HG02840 (cell line): ENCODE measurements around the gene PLD6.

Source experiments
- ATAC-seq: cut with Tn5 transposase; IDR thresholded peaks from one replicate; pipeline ENCODE4 v1.9.1; 2021; ENCODE audit warnings: mild to moderate bottlenecking, moderate library complexity, moderate number of reproducible peaks; ENCODE audit not compliant: unreplicated experiment, low FRiP score

Gene PLD6

GRCh38 chr17:17180141-17180603, 26.0 kb downstream of the PLD6 start:
- no peak for ATAC-seq

GRCh38 chr17:17179371-17179827, 26.7 kb downstream of the PLD6 start:
- ATAC-seq, result no peak

DNA sequence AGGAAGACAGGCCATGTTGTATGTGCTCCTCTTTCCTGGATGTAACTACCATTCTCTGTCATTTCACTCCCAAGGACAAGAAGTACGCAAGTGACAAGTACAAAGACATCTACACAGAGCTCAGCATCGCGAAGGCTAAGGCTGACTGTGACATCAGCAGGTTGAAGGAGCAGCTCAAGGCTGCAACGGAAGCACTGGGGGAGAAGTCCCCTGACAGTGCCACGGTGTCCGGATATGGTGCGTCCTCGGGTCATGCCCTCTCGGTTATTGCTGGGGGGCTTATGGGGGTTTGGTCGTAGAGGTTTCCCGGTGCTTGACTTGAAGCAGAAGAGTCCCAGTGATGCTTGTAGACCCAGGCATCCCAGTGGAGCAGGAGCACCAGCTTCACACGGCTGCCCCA, 29.0 kb downstream of the PLD6 start:
- ATAC-seq, result no peak

- ATAC-seq, result no peak
Observed at GRCh38 chr17:17176341-17176740, 29.8 kb downstream of the PLD6 start.

DNA sequence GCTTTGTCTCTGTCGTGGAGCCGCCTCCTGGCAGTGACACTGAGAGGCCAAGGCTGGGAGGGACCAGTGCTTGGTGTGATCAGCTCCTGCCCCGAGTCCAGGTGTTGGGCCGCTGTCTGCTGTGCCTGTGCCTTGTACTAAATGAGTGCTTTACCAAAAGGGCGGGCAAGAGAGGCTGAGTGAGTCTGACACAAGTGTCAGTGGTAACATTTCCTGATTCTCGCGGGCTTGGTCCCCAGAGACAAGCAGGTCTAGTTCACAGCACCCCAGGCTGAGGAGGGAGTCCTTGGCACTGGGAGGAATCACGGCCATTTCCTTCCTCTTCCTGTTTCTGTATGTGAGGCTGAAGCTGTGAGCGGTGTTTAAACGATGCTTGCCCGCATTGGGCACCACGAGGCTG, 30.2 kb downstream of the PLD6 start:
- ATAC-seq, result no peak

DNA sequence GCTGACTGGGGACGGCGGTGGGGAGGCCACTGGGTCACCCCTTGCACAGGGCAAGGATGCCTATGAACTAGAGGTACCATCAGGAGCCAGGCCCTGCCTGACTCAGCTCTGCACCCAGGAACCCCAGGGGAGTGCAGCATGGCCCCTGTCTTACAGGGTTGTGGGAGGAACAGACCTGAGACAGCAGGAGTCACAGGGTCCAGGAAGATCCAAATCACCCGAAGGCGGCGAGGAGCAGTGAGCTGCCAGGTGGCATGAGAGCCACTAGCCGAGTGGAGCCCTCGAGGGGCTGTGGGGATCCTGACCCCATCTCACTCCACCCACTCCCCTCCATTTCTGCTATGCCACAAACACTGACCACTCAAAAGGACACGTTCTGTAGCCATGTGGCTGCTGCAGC, 30.8 kb downstream of the PLD6 start:
- ATAC-seq, result no peak

GRCh38 chr17:17173921-17174320, 32.2 kb downstream of the PLD6 start:
- ATAC-seq, result no peak

DNA sequence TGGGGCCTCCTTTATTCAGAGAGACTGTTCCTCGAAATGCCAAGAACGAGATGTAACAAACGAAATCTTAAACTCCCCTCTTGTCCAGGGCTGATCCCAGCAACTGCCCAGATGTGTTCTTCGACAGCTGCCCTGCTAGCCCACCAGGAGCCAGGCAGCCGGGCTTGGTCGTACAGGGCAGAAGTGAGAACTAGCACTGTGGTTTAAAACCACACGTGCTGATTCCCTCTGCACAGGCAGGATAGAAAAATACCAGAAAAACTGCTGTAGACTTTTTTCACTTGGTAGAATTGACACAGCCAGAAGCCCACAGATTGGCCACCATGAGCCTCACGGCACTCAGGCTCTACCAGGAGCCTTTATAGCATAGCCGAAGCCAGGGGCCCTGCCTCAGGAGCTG, 33.1 kb downstream of the PLD6 start:
- no peak for ATAC-seq

DNA sequence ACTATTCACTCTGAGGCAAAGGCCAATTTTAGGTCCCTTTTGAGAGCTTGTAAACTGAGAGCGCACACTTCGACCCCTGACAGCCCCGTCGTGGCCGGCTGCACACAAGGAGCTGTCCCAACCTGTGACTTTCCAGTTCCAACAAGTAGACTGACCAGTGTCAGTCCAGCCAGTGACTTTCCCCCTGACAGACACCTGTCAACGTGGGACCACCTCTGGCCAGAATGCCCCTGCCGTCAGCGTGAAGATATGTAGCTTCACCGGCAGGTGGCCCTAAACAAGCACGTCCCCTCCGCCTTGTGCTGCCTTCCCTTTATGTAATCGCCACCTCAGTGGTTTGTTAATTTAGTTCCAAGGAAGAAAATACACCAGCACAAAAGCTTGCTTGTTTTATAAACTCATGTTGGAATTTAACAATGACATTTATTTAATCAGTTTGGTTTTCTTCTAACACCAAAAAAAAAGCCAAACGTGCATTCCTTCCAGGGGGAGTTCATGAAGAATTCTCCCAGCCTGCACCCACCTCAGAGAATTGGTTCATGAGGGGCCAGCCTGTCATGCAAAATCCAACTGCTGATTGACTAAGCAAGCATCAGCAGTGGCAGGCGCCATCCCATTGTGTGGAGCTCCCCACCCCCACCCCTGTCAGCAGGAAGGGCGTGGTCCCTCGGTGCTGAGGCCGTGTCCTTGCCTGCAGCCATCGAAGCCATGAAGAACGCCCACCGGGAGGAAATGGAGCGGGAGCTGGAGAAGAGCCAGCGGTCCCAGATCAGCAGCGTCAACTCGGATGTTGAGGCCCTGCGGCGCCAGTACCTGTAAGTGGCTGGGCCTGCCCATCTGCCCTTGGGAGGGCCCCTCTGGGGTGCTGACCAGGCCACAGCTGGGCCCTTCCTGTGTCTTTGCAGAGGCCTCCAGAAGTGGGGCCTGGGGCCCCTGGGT, 33.9 kb downstream of the PLD6 start:
- no peak for ATAC-seq

GRCh38 chr17:17171186-17171585, 34.9 kb downstream of the PLD6 start:
- ATAC-seq, result no peak

- no peak for ATAC-seq
Observed at GRCh38 chr17:17170346-17170985, 35.7 kb downstream of the PLD6 start.

- no peak for ATAC-seq
Observed at GRCh38 chr17:17169396-17169795, 36.7 kb downstream of the PLD6 start.

DNA sequence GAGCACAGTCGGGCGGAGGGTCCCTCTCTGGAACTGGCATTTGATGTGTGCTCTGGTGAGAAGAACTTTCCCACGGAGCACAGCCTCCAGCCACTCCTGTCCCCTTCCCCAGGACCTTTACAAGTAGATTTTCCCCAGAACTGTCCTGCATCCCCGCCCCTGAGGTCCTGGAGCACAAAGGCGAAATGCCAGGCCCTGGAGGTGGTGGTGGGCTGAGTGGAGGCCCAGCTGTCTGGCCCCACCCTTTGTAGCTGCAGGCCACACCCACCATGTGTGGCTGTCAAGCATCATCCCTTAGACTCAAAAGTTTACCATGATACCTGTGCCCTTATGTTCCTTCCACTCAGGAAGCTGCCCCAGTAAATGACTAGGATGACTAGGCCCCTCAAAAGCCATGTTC, 37.7 kb downstream of the PLD6 start:
- ATAC-seq, result no peak

GRCh38 chr17:17167986-17168385, 38.1 kb downstream of the PLD6 start:
- ATAC-seq, result no peak

DNA sequence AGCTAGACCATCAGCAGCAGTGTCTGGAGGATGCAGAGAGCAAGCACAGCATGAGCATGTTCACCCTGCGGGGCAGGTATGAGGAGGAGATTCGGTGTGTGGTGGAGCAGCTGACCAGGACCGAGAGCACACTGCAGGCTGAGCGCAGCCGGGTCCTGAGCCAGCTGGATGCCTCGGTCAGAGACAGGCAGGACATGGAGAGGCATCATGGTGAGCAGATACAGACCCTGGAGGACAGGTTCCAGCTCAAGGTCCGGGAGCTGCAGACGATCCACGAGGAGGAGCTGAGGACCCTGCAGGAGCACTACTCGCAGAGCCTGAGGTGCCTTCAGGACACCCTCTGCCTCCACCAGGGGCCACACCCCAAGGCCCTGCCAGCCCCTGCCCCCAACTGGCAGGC, 38.8 kb downstream of the PLD6 start:
- no peak for ATAC-seq

DNA sequence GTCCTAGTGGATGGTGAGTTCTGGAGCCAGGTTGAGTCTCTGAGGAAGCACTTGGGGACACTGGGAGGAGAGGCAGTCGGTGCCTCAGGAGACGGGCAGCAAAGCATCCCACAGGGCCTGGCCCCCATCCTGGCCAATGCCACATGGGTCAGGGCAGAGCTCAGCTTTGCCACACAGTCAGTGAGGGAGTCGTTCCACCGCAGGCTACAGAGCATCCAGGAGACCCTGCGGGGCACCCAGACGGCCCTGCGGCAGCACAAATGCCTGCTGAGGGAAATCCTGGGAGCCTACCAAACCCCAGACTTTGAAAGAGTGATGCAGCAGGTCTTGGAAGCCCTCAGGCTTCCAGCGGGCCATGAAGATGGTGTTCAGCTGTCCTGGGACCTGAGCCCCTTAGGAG, 39.7 kb downstream of the PLD6 start:
- no peak for ATAC-seq

DNA sequence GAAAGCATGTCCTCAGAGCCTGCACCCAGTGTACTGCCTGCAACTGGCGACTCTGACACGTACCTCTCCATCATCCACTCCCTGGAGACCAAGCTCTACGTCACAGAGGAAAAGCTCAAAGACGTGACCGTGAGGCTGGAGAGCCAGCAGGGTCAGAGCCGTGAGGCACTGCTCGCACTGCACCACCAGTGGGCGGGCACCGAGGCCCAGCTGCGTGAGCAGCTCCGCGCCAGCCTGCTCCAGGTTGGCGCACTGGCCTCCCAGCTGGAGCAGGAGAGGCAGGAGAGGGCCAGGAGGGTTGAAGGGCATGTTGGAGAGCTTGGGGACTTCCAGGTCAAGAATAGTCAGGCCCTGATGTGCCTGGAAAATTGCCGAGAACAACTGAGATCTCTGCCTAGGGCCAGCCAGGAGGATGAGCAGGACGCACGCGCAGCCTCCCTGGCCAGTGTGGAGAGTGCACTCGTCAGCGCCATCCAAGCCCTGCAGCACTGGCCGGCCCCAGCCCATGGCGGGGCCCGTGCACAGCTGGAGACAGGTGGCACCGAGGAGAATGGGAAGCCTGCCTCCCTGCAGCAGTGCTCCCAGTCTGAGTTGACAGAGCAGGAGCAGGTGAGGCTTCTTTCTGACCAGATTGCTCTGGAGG, 40.3 kb downstream of the PLD6 start:
- no peak for ATAC-seq

- ATAC-seq, result no peak
Observed at GRCh38 chr17:17164676-17165075, 41.5 kb downstream of the PLD6 start.

DNA sequence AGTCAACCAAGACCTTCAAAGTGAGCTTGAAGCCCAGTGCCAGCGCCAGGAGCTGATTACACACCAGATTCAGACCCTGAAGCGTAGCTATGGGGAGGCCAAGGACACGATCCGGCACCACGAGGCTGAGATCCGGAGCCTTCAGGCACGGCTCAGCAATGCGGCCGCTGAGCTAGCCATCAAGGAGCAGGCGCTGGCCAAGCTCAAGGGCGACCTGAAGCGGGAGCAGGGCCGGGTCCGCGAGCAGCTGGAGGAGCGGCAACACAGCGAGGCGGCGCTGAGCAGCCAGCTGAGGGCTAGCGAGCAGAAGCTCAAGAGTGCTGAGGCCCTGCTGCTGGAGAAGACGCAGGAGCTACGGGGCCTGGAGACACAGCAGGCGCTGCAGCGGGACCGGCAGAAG, 42.0 kb downstream of the PLD6 start:
- no peak for ATAC-seq

- no peak for ATAC-seq
Observed at GRCh38 chr17:17161759-17162158, 44.4 kb downstream of the PLD6 start.

DNA sequence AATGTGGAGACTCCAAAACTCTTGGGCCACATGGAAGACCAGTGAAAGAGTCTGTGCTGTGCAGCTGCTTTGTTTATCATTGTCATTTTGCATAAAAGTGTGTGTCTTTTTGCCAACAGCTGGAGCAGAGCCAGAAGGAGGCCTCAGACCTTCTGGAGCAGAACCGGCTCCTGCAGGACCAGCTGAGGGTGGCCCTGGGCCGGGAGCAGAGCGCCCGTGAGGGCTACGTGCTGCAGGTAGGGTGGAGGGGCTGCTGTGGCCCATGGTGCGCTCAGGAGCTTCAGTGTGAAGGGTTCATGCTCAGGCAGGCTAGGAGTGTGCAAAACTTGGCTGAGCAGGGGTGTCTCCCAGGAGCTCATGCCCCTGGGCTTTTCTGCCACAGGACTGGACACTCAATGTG, 45.0 kb downstream of the PLD6 start:
- ATAC-seq, result no peak
